Thyroid gland (tissue), 4 donors: Measurements from ENCODE around the gene CDC20B. TPM values are rescaled to one million over a fixed set of nuclear protein-coding genes. Genes with fewer than 3 reads are reported as not detected.

Experiments
- DNase-seq, 2 donors: peaks; one replicate each; pipeline ENCODE4 v3.0.0-alpha.2; 2019
- H3K27ac ChIP-seq, 3 donors: fragments of 200-600 bp; sonication (generic); 1 replicate in 2 of 3; 2 replicates in 1 of 3; pipeline ENCODE4 v1.5.1; 2016 to 2019; ENCODE audit warnings: mild to moderate bottlenecking in 1 of 3, moderate library complexity in 1 of 3
- H3K27me3 ChIP-seq: fragments of 200-600 bp; sonication (generic); one replicate; pipeline ENCODE4 v1.5.1; 2019
- H3K36me3 ChIP-seq, 2 donors: fragments of 200-600 bp; sonication (generic); one replicate each; pipeline ENCODE4 v1.5.1; 2016 to 2019
- H3K4me1 ChIP-seq, 2 donors: fragments of 200-600 bp; sonication (generic); one replicate each; pipeline ENCODE4 v1.5.1; 2017 to 2019
- H3K4me3 ChIP-seq, 3 donors: fragments of 200-600 bp; sonication (generic); replicated peaks in 1 of 3; 1 replicate in 2 of 3; 2 replicates in 1 of 3; pipeline ENCODE4 v1.5.1; 2016; ENCODE audit warnings: mild to moderate bottlenecking in 1 of 3
- H3K9me3 ChIP-seq: fragments of 200-600 bp; sonication (generic); one replicate; pipeline ENCODE4 v1.5.1; 2017
- POLR2A ChIP-seq, 2 donors: fragments of 450-650 bp; IDR thresholded peaks; one replicate each; pipeline ENCODE4 v1.6.1; 2017; ENCODE audit warnings: antibody characterized with exemption in 2 of 2, mild to moderate bottlenecking in 2 of 2, moderate library complexity in 1 of 2
- WGBS, 2 donors: methylation state at CpG; one replicate each; pipeline ENCODE4 v1.1.5; 2017; 5-methylcytosine and 5-hydroxymethylcytosine counted together
- intact Hi-C: fragments of 100-400 bp; cut with DNase I; formaldehyde crosslinking; loops from one replicate; pipeline ENCODE4 v1.15.1; 2023
- total RNA-seq, 4 donors: library from RNA; depleted of rRNA; stranded (reverse); fragments of >200 nt; gene quantifications; one replicate each; pipeline ENCODE4 v1.2.3, GENCODE V29; 2016
- TF ChIP-seq, protein P1 (sequence below), 6 experiments: fragments of 200-600 bp in 3 of 6; fragments of 450-650 bp in 3 of 6; sonication (generic) in 3 of 6; IDR thresholded peaks; one replicate each; pipeline ENCODE4 v1.5.1; 2016 to 2019; ENCODE audit warnings: antibody characterized with exemption in 6 of 6, mild to moderate bottlenecking in 2 of 6, inconsistent platforms in 1 of 6, moderate library complexity in 1 of 6

CDC20B gene
- total RNA-seq, 4 donors from 2014 or later, result not detected

DNA sequence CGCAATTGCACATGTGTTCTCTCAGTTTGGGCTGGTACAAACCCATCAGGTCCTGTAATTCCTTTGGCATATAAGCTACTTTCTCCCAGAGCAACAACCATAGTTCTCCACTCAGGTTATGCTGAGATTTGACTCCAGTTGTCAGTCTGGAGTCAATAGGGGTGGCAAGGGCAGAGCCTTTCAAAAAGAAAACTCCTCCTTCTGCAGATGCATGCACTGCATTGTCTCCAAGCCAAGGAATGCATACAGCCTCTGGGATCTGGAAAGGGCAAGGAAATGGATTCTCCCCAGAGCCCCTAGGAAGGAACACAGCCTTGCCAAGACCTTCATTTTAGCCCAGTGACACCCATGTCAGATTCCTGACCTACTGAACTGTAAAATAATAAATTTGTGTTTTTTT is 101.6 kb downstream of the CDC20B start:
- WGBS, 2 donors, result 87 to 88% methylated on average over 1 of the region's 1 CpG
- no peaks in the 10 kb centered on the region for H3K27me3 ChIP-seq
- TF ChIP-seq, protein P1, sequence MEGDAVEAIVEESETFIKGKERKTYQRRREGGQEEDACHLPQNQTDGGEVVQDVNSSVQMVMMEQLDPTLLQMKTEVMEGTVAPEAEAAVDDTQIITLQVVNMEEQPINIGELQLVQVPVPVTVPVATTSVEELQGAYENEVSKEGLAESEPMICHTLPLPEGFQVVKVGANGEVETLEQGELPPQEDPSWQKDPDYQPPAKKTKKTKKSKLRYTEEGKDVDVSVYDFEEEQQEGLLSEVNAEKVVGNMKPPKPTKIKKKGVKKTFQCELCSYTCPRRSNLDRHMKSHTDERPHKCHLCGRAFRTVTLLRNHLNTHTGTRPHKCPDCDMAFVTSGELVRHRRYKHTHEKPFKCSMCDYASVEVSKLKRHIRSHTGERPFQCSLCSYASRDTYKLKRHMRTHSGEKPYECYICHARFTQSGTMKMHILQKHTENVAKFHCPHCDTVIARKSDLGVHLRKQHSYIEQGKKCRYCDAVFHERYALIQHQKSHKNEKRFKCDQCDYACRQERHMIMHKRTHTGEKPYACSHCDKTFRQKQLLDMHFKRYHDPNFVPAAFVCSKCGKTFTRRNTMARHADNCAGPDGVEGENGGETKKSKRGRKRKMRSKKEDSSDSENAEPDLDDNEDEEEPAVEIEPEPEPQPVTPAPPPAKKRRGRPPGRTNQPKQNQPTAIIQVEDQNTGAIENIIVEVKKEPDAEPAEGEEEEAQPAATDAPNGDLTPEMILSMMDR (IDR thresholded peaks at IDR 0.05), result no peak
- no peak for TF ChIP-seq POLR2A (IDR thresholded peaks at IDR 0.05)
- no peak for DNase-seq
- H3K4me3 ChIP-seq, result no peak overlapping the region
- no peak overlapping the region for H3K27ac ChIP-seq
- H3K36me3 ChIP-seq, result no peaks in the 10 kb centered on the region
- H3K4me1 ChIP-seq, result no peaks in the 10 kb centered on the region
- H3K9me3 ChIP-seq, result no peaks in the 10 kb centered on the region
- intact Hi-C loops, result no loop called here

DNA sequence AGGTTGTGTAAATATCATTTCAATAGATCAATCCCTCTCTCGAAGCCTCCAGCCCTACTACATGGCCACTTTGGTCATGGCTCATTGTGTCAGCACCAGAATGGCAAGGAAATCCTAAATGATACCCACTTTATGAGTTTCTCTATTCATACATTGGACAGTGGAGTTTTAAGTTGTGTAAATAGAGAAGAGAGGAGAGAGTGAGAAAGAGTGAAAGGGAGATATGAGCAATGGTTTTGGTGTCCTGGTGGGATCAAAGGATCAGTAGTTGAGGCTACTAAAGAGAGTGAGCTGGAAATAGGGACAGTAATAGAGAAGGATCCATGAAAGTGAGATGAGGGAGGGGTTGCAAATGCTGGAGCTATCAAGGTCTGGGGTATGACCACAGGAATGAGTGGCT is 102.0 kb downstream of the CDC20B start:
- no peaks in the 10 kb centered on the region for H3K9me3 ChIP-seq
- H3K36me3 ChIP-seq, result no peaks in the 10 kb centered on the region
- H3K27me3 ChIP-seq, result no peaks in the 10 kb centered on the region
- TF ChIP-seq, protein P1 (IDR thresholded peaks at IDR 0.05), result no peak
- no peak for TF ChIP-seq POLR2A (IDR thresholded peaks at IDR 0.05)
- H3K4me1 ChIP-seq, result no peaks in the 10 kb centered on the region
- intact Hi-C loops, result no loop called here
- DNase-seq, result no peak
- WGBS, 2 donors, result 88 to 94% methylated on average over 1 of the region's 1 CpG
- no peak overlapping the region for H3K27ac ChIP-seq
- H3K4me3 ChIP-seq, result no peak overlapping the region

DNA sequence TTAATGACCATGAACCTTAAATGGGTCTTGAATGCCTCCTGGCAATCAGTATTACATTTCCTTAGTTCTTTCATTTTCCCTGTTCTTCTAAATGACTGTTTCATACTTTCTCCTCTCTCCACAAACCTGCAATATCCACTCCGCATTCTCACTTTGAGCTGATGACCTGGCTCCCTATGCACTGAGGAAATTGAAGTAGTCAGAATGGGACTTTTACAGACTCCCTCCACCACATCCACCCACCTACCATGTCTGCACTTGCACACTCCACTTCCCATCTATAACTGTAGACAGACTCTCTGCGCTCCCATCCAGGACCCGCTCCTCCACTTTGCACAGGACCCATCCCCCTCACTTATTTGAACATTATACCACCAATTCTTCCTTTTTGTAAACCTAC is 106.7 kb downstream of the CDC20B start:
- Histone ChIP-seq H3K36me3 (no peaks in the 10 kb centered on the region), H3K27me3 (no peaks in the 10 kb centered on the region), H3K9me3 (no peaks in the 10 kb centered on the region), H3K4me3 (no peak overlapping the region), H3K4me1 (no peaks in the 10 kb centered on the region), H3K27ac (no peak overlapping the region)
- no peak for DNase-seq
- TF ChIP-seq, protein P1 (IDR thresholded peaks at IDR 0.05), result no peak
- TF ChIP-seq POLR2A (IDR thresholded peaks at IDR 0.05), result no peak
- intact Hi-C loops, result no loop called here
- WGBS, 2 donors, result 97 to 98% methylated on average over 3 of the region's 3 CpGs

DNA sequence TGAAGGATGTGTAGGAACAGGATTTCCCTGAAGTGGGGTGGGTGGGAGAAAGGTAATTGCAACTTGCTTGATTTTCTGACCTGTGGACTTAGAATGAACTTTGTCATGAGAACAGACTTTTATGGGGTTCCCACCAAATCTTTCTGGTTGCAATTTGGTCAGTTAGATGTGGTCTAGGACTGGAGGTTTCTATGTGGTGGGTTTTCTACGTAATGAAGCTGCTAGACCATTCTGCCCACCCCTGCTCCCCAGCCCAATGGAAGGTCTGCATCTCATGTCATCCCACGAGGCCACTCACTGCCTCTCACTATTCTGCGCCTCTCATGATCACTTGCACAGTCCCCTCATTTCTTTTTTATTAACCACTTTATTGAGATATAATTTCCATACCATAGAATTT is 108.5 kb downstream of the CDC20B start:
- Histone ChIP-seq H3K36me3 (no peaks in the 10 kb centered on the region), H3K4me1 (no peaks in the 10 kb centered on the region), H3K27me3 (no peaks in the 10 kb centered on the region), H3K4me3 (no peak overlapping the region), H3K27ac (no peak overlapping the region), H3K9me3 (no peaks in the 10 kb centered on the region)
- WGBS, 2 donors, result 91 to 94% methylated on average over 3 of the region's 3 CpGs
- intact Hi-C loops, result no loop called here
- DNase-seq, result no peak
- no peak for TF ChIP-seq POLR2A (IDR thresholded peaks at IDR 0.05)
- TF ChIP-seq, protein P1 (IDR thresholded peaks at IDR 0.05), result no peak

DNA sequence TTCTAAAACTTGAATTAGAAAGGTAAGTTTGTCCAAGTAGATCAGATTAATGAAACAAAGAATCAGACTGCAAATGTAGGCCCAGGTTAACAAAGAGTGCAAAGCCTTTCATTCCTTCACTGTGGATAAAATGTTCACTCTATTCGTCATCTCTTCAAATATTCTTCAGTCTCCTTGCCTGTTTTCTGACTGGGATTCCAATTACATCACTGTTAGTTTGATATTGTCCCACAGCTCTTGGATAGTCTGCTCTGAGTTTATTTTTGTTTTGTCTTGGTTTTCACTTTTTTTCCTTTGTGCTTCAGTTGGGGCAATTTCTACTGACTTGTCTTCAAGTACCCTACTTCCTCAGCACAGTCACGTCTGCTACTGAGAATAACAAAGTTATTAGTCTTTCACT is 109.1 kb downstream of the CDC20B start:
- H3K27me3 ChIP-seq, result no peaks in the 10 kb centered on the region
- intact Hi-C loops, result no loop called here
- no peak for DNase-seq
- no peak overlapping the region for H3K4me3 ChIP-seq
- no peaks in the 10 kb centered on the region for H3K36me3 ChIP-seq
- TF ChIP-seq, protein P1 (IDR thresholded peaks at IDR 0.05), result no peak
- no peak for TF ChIP-seq POLR2A (IDR thresholded peaks at IDR 0.05)
- H3K9me3 ChIP-seq, result no peaks in the 10 kb centered on the region
- 58 to 59% methylated on average over 2 of the region's 2 CpGs for WGBS, 2 donors
- H3K27ac ChIP-seq, result no peak overlapping the region
- no peaks in the 10 kb centered on the region for H3K4me1 ChIP-seq
